ENCODE results near the gene ABI1.

GRCh38 chr10:26837139-26837538, 23.6 kb downstream of the ABI1 start:
- TF ChIP-seq CTCF (IDR thresholded peaks at IDR 0.05): no peak
- TF ChIP-seq POLR2A (IDR thresholded peaks at IDR 0.05): no peak
